Measurements from ENCODE around the gene KRT2. TPM values are rescaled to one million over a fixed set of nuclear protein-coding genes. Genes with fewer than 3 reads are reported as not detected.
A peak's percentile ranks its signal among the peaks of the same experiment; 100 is the strongest.

KRT2 gene
- total RNA-seq, 1 donor from 2014 or later = not detected

DNA sequence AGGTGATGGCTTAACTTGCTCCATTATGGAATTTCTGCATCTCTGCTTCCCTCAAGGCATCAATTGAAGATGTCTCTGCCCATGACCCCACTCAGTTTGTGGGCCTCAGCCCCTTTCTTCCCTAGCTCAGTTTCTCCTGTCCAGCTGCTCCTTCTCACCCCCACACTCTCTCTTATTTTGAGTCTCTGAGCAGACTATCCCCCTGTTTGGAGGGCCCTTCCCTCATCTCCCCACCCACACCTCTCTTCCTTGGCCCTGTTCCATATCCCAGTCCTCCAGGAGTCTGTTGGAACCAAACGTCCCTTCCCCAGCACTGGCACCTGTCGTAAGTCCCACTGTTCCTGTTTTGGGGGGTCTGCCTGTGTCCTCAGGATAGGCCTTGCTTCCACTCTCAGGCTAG, 36.5 kb upstream of the KRT2 start:
- Histone ChIP-seq H3K4me3 (ENCODE audit: low read depth, low read length) (no peak overlapping the region), H3K36me3 (ENCODE audit: control insufficient read depth, insufficient read depth, low read length) (no peaks in the 10 kb centered on the region), H3K27me3 (ENCODE audit: control insufficient read depth, insufficient read depth, low read length) (peaks cover 15% of the 10 kb centered on the region)
- DNase-seq (ENCODE audit: low read depth) = no peak
- no peak for FAIRE-seq
- TF ChIP-seq, protein P1, sequence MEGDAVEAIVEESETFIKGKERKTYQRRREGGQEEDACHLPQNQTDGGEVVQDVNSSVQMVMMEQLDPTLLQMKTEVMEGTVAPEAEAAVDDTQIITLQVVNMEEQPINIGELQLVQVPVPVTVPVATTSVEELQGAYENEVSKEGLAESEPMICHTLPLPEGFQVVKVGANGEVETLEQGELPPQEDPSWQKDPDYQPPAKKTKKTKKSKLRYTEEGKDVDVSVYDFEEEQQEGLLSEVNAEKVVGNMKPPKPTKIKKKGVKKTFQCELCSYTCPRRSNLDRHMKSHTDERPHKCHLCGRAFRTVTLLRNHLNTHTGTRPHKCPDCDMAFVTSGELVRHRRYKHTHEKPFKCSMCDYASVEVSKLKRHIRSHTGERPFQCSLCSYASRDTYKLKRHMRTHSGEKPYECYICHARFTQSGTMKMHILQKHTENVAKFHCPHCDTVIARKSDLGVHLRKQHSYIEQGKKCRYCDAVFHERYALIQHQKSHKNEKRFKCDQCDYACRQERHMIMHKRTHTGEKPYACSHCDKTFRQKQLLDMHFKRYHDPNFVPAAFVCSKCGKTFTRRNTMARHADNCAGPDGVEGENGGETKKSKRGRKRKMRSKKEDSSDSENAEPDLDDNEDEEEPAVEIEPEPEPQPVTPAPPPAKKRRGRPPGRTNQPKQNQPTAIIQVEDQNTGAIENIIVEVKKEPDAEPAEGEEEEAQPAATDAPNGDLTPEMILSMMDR (IDR thresholded peaks at IDR 0.05; ENCODE audit: insufficient read depth, low read length, severe bottlenecking) = no peak

GRCh38 chr12:52687497-52688385, 35.7 kb upstream of the KRT2 start:
- Histone ChIP-seq H3K36me3 (ENCODE audit: control insufficient read depth, insufficient read depth, low read length) (no peaks in the 10 kb centered on the region), H3K27me3 (ENCODE audit: control insufficient read depth, insufficient read depth, low read length) (peaks cover 15% of the 10 kb centered on the region), H3K4me3 (ENCODE audit: low read depth, low read length) (no peak overlapping the region)
- DNase-seq (ENCODE audit: low read depth) (peak; percentile 87), FAIRE-seq (peak; percentile 99)
- TF ChIP-seq, protein P1 (IDR thresholded peaks at IDR 0.05; ENCODE audit: insufficient read depth, low read length, severe bottlenecking) = no peak

DNA sequence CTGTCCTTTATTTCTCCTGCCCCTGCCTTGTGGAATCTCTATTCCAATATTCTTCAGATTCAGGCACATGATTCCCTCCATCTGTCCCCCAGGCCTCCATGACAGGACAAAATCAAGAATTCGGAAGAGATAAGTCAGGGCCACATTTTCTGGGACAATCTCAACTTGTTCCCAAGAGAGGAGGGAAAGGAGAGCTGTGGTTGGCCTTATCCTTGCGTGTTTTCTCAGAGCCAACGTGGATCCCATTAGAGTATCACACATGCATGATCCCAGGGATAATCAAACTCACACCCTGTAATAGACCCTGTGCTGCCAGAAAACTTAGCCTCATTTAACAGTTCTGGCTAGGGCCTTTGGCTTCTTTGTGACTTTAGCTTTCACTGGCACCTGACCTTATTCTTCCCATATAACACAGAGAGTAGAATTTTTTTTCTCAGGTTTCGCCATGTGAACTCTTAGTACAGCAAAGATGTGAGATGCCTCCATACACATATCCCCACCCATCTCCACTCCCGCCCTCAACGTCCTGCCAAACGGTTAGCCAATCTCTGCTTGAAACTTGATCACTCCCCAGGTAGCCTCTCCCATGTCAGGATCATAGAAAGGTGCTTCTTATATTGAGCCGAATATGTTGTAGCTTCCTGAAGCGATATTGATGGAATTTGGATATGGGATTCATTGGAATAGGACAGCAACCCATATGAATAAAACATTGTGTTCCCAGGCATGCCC, 34.9 kb upstream of the KRT2 start:
- no peak for FAIRE-seq
- H3K36me3 ChIP-seq (ENCODE audit: control insufficient read depth, insufficient read depth, low read length) = no peaks in the 10 kb centered on the region
- no peak for DNase-seq (ENCODE audit: low read depth)
- H3K4me3 ChIP-seq (ENCODE audit: low read depth, low read length) = no peak overlapping the region
- peaks cover 10% of the 10 kb centered on the region for H3K27me3 ChIP-seq (ENCODE audit: control insufficient read depth, insufficient read depth, low read length)
- TF ChIP-seq, protein P1 (IDR thresholded peaks at IDR 0.05; ENCODE audit: insufficient read depth, low read length, severe bottlenecking) = no peak

GRCh38 chr12:52686063-52686462, 34.1 kb upstream of the KRT2 start:
- Histone ChIP-seq H3K36me3 (ENCODE audit: control insufficient read depth, insufficient read depth, low read length) (no peaks in the 10 kb centered on the region), H3K27me3 (ENCODE audit: control insufficient read depth, insufficient read depth, low read length) (peaks cover 9% of the 10 kb centered on the region), H3K4me3 (ENCODE audit: low read depth, low read length) (no peak overlapping the region)
- DNase-seq (ENCODE audit: low read depth) (no peak), FAIRE-seq (no peak)
- TF ChIP-seq, protein P1 (IDR thresholded peaks at IDR 0.05; ENCODE audit: insufficient read depth, low read length, severe bottlenecking) = no peak

GRCh38 chr12:52685406-52685890, 33.4 kb upstream of the KRT2 start:
- peaks cover 9% of the 10 kb centered on the region for H3K27me3 ChIP-seq (ENCODE audit: control insufficient read depth, insufficient read depth, low read length)
- DNase-seq (ENCODE audit: low read depth) (no peak), FAIRE-seq (no peak)
- H3K36me3 ChIP-seq (ENCODE audit: control insufficient read depth, insufficient read depth, low read length) = no peaks in the 10 kb centered on the region
- TF ChIP-seq, protein P1 (IDR thresholded peaks at IDR 0.05; ENCODE audit: insufficient read depth, low read length, severe bottlenecking) = no peak
- no peak overlapping the region for H3K4me3 ChIP-seq (ENCODE audit: low read depth, low read length)

Data from bronchial epithelial cell (primary cell).